ENCODE results near the gene OTUB2.

The OTUB2 gene

DNA sequence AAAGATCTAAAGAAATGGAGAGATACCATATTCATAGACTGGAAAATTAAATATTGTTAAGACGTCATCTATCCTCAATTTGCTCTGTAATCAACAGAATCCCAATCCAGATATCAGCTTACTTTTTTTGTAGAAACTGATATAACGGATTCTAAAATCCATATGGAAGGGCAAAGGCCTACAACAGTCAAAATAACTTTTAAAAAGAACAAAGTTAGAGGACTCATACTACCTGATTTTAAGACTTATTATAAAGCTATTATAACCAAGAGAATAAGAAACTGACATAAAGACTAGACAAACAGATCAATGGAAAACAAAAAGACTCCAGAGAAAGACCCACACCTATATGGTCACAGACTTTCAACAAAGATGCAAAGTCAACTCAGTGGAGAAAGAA is 48.9 kb downstream of the OTUB2 start:
- ATAC-seq = no peak
- TF ChIP-seq ARNTL (CRISPR knock-in tag; IDR thresholded peaks at IDR 0.05; ENCODE audit: borderline replicate concordance, low read depth) (no peak), ISL1 (CRISPR knock-in tag; IDR thresholded peaks at IDR 0.05) (no peak)
- TF ChIP-seq, protein P1, sequence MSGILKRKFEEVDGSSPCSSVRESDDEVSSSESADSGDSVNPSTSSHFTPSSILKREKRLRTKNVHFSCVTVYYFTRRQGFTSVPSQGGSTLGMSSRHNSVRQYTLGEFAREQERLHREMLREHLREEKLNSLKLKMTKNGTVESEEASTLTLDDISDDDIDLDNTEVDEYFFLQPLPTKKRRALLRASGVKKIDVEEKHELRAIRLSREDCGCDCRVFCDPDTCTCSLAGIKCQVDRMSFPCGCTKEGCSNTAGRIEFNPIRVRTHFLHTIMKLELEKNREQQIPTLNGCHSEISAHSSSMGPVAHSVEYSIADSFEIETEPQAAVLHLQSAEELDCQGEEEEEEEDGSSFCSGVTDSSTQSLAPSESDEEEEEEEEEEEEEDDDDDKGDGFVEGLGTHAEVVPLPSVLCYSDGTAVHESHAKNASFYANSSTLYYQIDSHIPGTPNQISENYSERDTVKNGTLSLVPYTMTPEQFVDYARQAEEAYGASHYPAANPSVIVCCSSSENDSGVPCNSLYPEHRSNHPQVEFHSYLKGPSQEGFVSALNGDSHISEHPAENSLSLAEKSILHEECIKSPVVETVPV (CRISPR knock-in tag; IDR thresholded peaks at IDR 0.05) = no peak

DNA sequence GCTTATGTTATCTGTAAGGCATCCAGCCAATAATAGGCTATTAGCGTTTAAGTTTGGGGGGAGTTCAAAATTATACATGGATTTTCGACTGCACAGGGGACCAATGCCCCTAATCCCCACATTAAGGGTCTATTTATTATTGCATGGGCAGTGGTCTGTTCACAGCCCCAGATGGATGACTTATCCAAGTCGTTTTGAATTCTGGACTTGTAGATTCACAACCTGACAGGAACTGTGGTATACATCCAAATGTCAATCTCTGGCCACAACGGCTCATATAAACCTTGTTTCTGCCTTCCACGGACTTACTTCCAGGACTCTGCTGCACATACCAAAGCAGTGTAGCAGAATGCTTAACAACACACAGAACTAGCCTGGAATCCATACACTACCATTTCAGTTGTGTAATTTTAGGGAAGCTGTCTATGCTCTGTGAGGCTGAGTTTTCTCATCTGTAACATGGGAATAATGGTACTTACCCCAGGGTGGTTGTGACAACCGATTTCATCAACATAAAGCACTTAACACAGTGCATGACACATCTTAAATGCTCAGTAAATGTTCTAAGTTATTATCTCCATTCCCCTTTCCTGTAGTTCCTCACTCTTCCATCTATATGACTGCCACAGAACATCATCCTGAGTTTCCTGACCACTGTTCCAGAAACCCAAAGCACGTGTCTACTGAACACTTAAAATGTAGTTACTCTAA is 51.1 kb downstream of the OTUB2 start:
- TF ChIP-seq OSR1 (CRISPR knock-in tag; IDR thresholded peaks at IDR 0.05) (no peak), ZFP3 (CRISPR knock-in tag; IDR thresholded peaks at IDR 0.05) (no peak), ESRRG (CRISPR knock-in tag; IDR thresholded peaks at IDR 0.05) (no peak), ZFP30 (CRISPR knock-in tag; IDR thresholded peaks at IDR 0.05) (no peak), TCF4 (CRISPR knock-in tag; IDR thresholded peaks at IDR 0.05; ENCODE audit: borderline replicate concordance) (no peak), CSDC2 (CRISPR knock-in tag; IDR thresholded peaks at IDR 0.05) (no peak), BACH2 (CRISPR knock-in tag; IDR thresholded peaks at IDR 0.05; ENCODE audit: borderline replicate concordance) (no peak), ARNTL (CRISPR knock-in tag; IDR thresholded peaks at IDR 0.05; ENCODE audit: borderline replicate concordance, low read depth) (no peak), TOX (CRISPR knock-in tag; IDR thresholded peaks at IDR 0.05; ENCODE audit: borderline replicate concordance) (no peak), RARB (CRISPR knock-in tag; IDR thresholded peaks at IDR 0.05) (no peak), ZNF565 (CRISPR knock-in tag; conservative IDR thresholded peaks at IDR 0.05; ENCODE audit: low read depth) (no peak), ISL1 (CRISPR knock-in tag; IDR thresholded peaks at IDR 0.05) (no peak), PPARA (CRISPR knock-in tag; IDR thresholded peaks at IDR 0.05; ENCODE audit: borderline replicate concordance) (no peak), ZNF70 (CRISPR knock-in tag; IDR thresholded peaks at IDR 0.05) (no peak), ZNF8 (CRISPR knock-in tag; IDR thresholded peaks at IDR 0.05) (no peak)
- TF ChIP-seq, protein P1 (CRISPR knock-in tag; IDR thresholded peaks at IDR 0.05) = no peak
- TF ChIP-seq, protein P2, sequence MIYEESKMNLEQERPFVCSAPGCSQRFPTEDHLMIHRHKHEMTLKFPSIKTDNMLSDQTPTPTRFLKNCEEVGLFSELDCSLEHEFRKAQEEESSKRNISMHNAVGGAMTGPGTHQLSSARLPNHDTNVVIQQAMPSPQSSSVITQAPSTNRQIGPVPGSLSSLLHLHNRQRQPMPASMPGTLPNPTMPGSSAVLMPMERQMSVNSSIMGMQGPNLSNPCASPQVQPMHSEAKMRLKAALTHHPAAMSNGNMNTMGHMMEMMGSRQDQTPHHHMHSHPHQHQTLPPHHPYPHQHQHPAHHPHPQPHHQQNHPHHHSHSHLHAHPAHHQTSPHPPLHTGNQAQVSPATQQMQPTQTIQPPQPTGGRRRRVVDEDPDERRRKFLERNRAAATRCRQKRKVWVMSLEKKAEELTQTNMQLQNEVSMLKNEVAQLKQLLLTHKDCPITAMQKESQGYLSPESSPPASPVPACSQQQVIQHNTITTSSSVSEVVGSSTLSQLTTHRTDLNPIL (CRISPR knock-in tag; IDR thresholded peaks at IDR 0.05; ENCODE audit: low read depth) = no peak
- TF ChIP-seq, protein P3, sequence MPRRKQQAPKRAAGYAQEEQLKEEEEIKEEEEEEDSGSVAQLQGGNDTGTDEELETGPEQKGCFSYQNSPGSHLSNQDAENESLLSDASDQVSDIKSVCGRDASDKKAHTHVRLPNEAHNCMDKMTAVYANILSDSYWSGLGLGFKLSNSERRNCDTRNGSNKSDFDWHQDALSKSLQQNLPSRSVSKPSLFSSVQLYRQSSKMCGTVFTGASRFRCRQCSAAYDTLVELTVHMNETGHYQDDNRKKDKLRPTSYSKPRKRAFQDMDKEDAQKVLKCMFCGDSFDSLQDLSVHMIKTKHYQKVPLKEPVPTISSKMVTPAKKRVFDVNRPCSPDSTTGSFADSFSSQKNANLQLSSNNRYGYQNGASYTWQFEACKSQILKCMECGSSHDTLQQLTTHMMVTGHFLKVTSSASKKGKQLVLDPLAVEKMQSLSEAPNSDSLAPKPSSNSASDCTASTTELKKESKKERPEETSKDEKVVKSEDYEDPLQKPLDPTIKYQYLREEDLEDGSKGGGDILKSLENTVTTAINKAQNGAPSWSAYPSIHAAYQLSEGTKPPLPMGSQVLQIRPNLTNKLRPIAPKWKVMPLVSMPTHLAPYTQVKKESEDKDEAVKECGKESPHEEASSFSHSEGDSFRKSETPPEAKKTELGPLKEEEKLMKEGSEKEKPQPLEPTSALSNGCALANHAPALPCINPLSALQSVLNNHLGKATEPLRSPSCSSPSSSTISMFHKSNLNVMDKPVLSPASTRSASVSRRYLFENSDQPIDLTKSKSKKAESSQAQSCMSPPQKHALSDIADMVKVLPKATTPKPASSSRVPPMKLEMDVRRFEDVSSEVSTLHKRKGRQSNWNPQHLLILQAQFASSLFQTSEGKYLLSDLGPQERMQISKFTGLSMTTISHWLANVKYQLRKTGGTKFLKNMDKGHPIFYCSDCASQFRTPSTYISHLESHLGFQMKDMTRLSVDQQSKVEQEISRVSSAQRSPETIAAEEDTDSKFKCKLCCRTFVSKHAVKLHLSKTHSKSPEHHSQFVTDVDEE (CRISPR knock-in tag; IDR thresholded peaks at IDR 0.05) = no peak
- TF ChIP-seq, protein P4, sequence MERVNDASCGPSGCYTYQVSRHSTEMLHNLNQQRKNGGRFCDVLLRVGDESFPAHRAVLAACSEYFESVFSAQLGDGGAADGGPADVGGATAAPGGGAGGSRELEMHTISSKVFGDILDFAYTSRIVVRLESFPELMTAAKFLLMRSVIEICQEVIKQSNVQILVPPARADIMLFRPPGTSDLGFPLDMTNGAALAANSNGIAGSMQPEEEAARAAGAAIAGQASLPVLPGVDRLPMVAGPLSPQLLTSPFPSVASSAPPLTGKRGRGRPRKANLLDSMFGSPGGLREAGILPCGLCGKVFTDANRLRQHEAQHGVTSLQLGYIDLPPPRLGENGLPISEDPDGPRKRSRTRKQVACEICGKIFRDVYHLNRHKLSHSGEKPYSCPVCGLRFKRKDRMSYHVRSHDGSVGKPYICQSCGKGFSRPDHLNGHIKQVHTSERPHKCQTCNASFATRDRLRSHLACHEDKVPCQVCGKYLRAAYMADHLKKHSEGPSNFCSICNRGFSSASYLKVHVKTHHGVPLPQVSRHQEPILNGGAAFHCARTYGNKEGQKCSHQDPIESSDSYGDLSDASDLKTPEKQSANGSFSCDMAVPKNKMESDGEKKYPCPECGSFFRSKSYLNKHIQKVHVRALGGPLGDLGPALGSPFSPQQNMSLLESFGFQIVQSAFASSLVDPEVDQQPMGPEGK (CRISPR knock-in tag; IDR thresholded peaks at IDR 0.05; ENCODE audit: borderline replicate concordance) = no peak
- TF ChIP-seq, protein P5, sequence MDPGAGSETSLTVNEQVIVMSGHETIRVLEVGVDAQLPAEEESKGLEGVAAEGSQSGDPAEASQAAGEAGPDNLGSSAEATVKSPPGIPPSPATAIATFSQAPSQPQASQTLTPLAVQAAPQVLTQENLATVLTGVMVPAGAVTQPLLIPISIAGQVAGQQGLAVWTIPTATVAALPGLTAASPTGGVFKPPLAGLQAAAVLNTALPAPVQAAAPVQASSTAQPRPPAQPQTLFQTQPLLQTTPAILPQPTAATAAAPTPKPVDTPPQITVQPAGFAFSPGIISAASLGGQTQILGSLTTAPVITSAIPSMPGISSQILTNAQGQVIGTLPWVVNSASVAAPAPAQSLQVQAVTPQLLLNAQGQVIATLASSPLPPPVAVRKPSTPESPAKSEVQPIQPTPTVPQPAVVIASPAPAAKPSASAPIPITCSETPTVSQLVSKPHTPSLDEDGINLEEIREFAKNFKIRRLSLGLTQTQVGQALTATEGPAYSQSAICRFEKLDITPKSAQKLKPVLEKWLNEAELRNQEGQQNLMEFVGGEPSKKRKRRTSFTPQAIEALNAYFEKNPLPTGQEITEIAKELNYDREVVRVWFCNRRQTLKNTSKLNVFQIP (CRISPR knock-in tag; IDR thresholded peaks at IDR 0.05; ENCODE audit: borderline replicate concordance, low read depth) = no peak
- no peak for ATAC-seq
